HG03354 (cell line): ENCODE results near the gene MFGE8.
A peak's percentile ranks its signal among the peaks of the same experiment; 100 is the strongest.

ENCODE experiments used
- ATAC-seq: cut with Tn5 transposase; IDR thresholded peaks from one replicate; pipeline ENCODE4 v1.9.1; 2021; ENCODE audit warnings: mild to moderate bottlenecking; ENCODE audit not compliant: unreplicated experiment, poor library complexity, severe bottlenecking

Gene MFGE8

DNA sequence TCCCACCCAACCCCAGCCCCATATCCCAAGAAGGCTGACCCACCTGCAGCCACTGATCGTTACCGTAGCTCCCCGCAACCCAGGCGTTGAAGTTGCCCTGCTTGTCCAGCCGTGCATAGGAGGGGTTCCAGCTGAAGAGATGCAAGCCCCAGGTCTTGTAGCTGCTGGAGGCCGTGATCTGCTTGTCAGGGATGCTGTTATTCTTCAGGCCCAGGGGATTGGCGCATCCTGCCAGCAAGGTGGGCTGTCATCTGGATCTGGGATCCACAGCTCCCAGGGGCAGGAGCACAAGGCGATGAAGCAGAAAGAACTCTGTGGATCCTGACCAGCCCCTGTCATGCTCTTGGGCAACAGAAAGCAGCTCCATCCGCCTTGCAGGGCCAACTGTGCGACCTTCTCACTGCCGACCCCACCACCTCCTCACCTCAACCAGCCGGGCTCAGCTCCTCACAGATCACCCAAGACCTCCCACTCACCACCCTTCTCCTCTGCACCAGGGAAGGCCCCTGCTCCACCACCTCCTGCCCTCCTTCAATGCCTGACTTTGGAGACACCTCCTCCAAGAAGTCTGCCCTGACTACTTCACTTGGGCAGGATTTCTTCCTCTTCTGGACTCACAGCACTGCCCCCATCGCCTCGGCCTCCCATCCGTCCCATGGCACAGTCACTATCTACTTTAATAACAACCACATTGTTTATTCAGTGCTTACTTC, 11.5 kb downstream of the MFGE8 start:
- no peak for ATAC-seq

DNA sequence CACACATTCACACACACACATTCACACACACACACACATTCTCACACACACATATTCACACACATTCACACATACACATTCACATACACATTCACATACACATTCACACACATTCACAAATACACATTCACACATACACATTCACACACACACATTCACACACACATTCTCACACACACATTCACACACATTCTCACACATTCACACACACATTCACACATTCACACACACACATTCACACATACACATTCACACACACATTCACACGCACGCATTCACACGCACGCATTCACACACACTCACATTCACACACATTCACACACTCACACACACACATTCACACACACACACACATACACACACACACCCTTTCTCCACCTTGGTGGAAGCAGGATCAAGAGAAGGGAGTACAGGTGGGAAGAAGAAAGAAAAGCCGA, 12.2 kb downstream of the MFGE8 start:
- no peak for ATAC-seq

DNA sequence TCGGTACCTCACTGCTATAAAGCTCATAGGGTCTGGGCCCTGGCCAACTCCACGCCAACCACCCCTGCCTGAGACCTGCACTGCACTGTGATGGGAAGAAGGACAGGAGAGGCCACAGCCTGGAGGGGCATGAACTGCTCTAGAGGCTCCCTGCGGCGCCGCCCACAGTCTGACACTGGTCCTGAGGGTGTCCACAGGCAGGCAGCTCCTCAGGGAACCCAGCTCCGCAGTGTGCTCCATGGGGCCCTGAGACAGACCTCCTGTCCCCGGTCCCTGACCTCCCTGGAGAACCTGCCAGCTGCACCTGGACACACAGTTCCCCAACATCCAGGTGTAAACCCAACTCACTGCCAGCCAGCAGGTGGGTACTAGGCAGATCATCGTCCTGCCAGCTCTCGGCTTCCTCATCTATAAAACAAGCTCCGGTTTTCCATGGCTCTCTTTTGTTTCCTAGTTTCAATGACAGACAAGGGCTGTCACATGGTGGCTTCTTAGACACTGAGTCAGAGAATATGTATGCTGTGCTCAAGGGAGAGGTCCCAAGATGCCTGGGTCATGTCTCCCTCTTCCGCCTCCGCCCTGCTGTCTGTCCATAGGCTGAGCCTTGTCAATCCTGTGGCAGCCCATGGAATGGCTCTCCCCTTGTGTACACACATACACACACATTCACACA, 12.7 kb downstream of the MFGE8 start:
- no peak for ATAC-seq

DNA sequence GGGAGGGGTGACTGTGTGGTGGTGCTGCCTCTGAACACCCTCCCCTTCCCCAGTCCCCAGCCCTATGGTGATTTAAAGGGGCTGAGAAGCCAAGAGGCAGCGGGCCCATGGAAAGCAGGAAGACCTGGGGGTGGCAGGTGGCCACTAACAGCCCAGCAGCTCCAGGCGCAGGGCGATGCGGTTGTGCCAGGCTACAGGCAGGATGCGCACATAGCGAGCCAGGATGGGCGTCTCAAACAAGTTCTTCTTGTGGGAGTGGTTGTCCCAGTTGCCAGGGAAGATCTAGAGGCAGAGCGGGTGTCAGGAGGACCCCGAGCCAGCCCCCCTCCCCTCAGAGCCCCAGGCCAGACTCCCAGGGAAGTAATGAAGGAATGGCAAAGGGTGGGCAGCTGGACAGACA, 13.9 kb downstream of the MFGE8 start:
- ATAC-seq, result no peak

DNA sequence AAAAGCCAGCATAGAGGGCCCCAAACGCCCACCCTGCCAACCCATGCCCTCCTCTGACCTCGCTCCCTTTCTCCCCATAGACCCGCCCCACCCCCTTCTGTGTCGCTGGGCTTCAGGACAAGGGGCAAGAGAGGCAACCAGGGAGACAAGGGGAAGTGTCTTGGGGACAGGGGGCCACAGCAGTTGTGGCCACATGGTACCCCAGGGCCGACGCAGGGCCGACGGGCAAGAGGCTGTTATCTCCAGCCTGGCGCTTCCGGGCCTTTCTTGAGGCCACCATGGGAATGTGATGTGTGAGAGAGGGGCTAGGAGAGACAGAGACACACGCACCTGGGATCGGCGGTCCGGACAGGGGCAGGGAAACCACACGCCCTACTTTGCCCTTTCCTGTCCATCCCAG, 14.4 kb downstream of the MFGE8 start:
- ATAC-seq, result no peak

DNA sequence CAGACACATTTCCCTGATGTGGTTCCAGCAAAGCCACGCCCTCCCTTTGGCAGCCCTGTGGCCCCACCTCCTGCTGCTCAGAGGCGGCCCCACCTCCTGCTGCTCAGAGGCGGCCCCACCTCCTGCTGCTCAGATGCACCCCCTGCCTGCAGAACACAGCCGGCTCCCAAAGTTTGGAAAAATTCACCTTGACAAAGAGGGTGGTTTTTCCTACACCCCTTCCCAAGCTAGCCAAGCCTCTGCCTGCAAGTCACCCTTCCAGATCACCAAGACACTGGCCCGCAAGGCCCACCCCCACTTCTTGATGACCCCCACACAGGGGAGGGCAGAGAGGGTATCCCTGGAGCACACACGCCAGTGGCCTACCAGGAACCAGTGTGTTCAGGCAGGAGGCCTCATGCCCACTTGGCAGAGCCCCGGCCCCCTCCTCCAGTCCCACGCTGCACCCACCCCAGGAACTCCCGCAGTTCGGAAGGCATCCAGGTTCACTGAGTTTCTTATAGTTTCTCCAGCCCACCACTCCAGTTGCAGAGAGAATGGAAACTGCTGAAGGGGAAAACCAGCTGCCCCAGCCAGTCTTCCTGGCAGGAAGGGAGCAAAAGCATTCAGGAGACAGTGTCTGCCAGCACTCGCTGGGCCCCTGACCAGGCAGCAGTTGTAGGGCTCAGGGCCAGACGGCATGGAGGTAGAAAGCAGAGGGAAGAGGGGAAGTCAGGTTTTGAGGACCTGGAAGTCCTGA, 15.6 kb downstream of the MFGE8 start:
- no peak for ATAC-seq

DNA sequence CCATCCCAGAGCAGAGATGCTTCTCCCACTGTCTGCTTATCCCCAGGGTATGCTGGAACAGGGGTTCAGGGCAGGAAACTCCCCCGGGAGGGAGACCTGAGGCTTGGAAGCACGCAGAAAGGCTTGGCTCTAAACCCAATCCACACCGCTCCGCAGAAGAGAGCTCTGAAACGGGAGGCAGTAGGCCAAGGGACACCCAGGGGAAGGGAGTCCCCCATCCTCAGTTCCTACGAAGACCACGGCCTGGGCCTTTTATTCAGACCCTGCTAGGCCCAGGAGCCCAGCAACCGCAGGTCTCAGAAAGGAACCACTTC, 16.1 kb downstream of the MFGE8 start:
- no peak for ATAC-seq

DNA sequence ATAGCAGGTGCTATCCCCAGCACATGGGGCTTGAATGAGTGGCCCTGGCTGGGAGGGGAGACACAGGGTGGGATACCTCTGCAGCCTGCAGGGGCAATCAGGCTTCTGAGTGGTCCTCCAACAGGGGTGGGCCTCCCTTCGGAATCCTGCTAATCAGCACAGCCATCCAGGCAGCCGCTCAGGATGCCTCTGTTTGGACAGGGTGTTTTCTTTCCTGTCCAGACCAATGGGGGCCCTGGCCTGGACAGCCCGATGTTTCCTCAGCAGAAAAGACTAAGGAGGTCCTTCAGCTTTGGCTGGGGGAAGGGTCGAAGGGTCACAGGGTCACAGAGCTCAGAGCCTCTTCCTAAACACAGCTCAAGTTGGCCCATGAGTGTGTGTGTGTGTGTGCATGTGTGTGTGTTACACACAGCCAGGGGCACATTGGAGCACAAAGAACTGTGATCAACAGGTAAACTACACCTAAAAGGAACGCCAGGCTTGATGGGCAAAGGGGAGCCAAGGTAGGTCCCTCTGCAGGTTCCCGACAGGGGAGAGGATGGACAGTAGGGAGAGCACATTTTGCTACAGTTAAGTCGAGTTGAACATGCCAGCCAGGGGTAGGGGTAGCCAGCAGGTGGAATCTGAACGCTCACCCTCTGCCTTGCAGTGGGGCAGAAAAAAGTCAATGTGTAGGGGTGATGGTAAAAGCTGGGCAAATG, 16.7 kb downstream of the MFGE8 start:
- ATAC-seq, result no peak

DNA sequence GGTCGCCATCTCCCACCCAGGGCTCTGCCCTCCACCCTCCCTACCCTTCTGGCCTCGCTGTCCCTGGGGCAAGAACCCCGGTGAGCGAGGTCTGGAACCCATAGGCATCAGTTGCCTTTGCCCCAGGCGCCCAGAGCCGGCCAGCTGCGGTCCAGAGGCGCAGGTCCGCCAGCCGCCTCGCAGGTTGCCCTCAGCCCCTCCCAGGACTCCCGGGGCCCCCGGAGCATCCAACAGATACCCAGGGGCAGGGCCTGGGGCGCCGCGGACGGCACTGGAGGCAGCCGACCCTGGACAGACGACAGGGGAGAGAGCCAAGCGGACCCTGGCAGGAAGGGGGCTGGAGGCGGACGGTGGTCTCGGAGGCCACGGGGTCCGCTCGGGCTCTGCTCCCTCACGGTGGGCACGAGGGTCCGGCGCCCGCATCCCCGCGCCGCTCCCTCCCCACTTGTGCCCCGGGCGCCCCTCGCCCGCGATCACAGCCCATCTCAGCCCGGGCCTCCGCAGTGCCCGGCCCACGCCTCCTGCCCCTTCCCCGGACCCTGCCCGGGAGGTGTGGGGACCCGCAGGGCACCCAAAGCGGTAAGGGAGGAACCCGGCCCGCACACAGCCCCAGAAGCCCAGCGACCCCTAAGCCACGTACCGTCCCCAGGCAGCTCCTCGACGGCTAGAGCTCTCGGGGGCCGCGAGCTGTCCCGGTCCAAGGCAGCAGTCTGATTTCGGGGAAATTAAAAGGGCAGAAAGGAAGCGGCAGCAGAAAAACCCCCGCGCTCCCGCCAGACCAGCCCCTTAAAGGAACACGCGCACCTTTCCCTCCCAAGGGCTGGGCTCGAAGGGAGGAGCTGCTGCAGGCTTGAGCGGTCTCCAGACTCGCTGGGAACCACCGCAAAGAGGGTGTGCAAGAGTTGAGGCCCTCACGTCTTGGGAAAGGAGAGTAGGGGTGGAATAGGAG, 18.1 kb downstream of the MFGE8 start, which contains the start of gene HAPLN3:
Gene HAPLN3, minus strand, starts transcription at position 726 of the 949 bp plus-strand sequence. CDS start 8,246 bp downstream, outside the sequence.
- peak; percentile 66 for ATAC-seq

DNA sequence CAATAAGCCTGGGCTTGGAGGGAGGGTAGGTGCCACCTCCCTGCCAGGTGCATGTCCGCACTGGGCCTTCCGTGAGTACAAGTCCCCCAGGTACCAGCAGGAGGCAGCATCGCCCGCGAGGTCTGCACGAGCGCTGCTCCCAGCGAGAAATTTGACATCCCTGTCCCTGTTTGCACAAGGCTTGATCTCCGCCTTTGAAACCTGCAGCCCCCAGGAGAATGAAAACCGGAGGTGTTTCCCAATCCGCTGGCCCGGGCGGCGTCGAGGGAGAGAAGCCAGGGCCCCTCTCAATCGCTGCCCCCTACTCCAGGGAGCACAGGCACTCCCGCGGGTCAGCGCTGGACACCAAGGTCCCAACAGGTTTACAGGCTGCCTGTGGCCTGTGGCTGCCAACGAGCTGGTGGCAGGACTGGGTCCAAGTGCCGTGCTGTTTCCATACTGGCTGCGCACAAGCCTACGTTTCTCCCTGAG, 18.8 kb downstream of the MFGE8 start:
- ATAC-seq, result peak; percentile 72

DNA sequence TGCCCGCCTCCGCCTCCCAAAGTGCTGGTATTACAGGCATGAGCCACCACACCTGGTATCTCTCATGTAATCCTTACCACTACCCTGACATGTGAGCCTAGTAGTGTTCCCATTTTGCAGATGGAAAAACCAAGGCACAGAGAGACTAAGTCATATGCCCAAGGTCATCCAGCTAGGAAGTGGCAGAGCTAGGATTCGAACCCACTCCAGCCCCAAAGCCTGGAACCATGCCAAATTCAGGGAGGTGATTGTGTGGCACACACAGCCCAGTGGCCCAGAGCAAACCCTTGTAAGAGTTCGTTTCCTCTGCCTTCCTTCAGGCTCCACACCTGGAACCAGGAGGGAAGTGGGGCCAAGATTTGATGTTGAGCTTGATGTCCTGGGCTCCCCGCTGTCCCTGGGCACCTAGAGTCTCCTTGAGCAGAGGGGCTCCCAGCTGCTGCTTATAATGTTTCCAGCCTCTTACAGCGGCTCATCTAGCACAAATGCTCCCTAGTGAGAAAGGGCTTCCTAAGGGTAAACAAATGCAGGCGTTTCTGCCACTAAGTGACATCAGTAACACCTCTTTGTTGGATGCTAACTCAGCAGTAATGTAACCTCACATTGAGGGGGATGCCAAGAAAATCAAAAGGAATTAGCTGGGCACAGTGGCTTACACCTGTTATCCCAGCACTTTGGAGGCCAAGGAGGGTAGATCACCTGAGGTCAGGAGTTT, 21.5 kb downstream of the MFGE8 start:
- ATAC-seq, result no peak

DNA sequence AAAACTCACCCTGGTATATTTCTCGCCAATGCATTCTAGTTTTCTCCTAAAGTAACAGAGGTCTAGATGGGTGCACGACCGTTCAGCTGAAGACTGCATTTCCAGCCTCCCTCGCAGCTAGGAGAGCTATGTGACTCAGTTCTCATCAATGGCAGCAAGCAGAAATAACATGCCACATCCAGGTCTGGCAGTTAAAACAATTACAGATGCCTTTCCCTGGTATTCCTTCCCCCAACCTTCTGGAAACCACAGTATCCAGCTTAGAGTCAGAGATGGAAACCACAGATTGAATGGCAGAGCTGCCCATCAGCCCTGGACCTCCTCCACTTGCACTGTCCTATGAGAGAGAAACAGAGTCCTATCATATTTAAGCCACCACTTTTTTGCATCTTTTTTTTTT, 22.7 kb downstream of the MFGE8 start:
- ATAC-seq, result no peak

DNA sequence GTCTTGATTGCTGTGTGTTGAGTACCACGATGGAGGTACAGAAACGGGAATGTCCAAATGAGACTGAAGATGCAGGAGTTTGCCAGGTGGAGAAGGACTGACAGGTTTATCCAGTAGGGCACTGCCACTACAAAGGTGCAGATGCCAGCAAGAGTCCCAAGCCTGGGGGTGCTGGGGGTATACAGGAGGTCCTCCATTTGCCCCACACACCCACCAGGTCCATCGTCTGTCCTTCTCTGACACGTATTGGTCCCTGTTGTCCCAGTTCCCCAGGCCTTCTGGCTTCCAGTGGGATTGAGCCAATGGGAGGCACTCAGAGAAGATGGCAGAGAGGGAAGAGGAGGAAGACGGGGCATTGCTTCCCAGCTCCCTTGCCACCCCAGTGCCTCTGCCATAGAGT, 24.5 kb downstream of the MFGE8 start:
- no peak for ATAC-seq

DNA sequence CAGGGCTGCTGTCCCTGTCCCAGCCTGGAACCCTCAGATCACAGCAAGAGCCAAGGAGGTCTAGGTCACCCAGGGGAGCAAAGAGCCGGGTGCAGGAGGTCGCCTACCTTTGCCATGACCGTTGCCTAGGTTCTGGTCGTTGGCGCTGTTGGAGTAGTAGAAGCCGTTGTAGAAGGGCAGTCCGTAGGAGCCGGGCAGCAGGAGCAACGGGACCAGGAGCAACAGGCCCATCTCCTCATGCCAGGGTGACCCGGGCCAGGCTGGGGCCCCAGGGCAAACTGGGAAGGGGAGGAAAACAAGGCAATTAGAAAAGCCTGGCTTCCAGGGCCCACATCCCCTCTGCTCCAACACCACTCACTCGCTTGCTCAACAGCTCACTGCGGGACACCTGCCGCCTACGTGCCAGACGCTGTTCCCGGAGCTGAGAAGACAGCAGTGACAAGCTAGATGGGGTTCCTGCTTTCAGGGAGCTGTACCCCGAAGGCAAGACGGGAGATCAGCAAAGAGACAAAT, 26.1 kb downstream of the MFGE8 start:
- ATAC-seq, result no peak

DNA sequence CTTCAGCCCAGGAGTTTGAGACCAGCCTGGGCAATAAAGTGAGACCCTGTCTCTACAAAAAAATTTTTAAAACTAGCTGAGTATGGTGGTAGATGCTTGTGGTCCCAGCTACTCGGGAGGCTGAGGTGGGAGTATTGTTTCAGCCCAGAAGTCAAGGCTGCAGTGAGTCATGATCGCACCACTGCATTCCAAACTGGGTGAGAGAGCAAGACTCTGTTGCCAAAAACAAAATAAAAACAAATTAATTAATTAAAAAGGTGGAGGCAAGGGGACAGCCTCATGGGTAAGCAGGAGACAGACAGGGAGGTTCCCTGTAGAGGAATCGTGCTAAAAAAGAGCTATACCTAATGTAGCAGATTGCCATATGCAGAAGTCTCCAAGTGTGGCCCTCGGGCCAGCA, 30.4 kb downstream of the MFGE8 start:
- ATAC-seq, result no peak

DNA sequence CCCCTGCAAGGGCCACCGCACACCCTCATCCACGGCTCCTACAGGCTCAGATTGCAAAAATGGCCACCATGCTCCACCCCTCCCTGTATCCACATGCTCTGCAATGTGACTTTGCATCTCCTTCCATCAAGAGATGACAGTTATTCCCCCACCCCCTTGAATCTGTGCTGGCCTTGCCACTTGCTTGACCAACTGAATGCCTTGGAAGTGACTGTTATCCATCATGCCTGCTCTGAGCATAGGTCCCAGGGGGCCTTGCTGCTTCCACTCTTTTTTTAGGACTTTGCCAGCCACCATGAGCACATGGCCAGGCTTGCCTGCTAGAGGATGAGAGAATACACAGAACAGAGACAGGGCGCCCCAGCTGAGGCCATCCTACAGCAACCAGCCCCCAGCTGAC, 31.4 kb downstream of the MFGE8 start:
- ATAC-seq, result no peak

DNA sequence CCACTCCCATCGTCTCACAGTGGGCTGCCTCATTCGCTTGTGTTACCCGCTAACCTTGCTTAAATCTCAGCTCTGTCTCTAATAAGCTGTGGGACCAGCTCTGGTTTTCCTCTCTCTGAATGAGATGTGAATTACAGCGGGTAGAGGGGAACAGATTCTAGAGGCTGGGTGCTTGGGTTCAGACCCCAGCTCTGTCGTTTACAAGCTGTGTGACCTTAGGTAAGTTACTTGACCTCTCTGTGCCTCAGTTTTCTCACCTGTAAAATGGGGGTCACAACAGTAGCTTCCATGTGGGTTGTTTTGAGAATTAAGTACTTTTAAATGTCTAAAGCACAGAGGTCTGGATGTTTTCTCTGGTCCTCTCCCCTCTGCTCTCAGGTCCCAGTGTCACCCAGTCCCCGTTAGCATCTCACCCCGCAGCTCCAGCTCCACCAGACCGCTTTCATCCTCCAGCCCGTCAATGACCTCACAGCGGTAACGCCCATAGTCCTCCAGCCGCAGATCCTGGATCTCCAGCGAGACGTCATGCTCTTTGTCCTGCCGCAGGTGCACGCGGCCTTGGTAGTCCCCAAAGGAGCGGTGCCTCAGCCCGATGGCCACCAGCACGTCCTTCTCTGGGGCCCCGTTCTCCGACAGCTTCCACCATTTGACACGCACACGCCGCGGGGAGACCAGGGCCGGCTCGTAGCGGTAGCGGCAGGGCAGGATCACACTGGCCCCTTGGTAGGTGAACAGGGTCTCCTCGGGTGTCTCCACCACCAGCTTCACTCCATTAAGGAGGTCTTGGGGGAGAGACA, 32.0 kb downstream of the MFGE8 start:
- ATAC-seq, result no peak
